ENCODE data around the gene DPH1. TPM values are rescaled to one million over a fixed set of nuclear protein-coding genes. Genes with fewer than 3 reads are reported as not detected.

The DPH1 gene
- total and polyA plus RNA-seq, 4 donors: 9.8 to 24.6 (median 19.4) TPM

DNA sequence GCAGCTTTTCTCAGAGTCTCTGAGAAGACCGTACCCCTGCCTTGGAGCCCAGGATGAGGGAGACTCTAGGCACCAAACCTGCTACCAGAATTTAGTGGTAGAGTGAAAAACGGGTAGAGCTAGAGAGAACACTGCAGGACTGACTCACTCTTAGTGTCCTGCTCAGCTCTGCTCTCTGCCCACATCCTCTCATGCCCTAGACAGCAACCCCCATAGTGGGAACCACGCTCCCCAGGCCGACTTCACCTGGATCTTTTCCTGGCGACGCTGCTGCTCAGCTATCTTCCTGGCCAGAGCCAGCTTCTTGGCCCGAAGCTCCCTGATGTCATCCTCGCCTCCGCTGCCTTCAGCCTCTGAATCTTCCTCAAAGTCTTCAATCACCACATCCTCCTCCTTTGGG lies 51.6 kb downstream of the DPH1 start (continued):
- TF ChIP-seq, protein P1, sequence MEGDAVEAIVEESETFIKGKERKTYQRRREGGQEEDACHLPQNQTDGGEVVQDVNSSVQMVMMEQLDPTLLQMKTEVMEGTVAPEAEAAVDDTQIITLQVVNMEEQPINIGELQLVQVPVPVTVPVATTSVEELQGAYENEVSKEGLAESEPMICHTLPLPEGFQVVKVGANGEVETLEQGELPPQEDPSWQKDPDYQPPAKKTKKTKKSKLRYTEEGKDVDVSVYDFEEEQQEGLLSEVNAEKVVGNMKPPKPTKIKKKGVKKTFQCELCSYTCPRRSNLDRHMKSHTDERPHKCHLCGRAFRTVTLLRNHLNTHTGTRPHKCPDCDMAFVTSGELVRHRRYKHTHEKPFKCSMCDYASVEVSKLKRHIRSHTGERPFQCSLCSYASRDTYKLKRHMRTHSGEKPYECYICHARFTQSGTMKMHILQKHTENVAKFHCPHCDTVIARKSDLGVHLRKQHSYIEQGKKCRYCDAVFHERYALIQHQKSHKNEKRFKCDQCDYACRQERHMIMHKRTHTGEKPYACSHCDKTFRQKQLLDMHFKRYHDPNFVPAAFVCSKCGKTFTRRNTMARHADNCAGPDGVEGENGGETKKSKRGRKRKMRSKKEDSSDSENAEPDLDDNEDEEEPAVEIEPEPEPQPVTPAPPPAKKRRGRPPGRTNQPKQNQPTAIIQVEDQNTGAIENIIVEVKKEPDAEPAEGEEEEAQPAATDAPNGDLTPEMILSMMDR (IDR thresholded peaks at IDR 0.05; ENCODE audit: low read depth, low read length, missing input control): no peak
- TF ChIP-seq EGR1 (IDR thresholded peaks at IDR 0.05; ENCODE audit: low read depth in 2 of 2) (no peak), TAF1 (conservative IDR thresholded peaks at IDR 0.05) (no peak), HNF4G (IDR thresholded peaks at IDR 0.05) (no peak)

DNA sequence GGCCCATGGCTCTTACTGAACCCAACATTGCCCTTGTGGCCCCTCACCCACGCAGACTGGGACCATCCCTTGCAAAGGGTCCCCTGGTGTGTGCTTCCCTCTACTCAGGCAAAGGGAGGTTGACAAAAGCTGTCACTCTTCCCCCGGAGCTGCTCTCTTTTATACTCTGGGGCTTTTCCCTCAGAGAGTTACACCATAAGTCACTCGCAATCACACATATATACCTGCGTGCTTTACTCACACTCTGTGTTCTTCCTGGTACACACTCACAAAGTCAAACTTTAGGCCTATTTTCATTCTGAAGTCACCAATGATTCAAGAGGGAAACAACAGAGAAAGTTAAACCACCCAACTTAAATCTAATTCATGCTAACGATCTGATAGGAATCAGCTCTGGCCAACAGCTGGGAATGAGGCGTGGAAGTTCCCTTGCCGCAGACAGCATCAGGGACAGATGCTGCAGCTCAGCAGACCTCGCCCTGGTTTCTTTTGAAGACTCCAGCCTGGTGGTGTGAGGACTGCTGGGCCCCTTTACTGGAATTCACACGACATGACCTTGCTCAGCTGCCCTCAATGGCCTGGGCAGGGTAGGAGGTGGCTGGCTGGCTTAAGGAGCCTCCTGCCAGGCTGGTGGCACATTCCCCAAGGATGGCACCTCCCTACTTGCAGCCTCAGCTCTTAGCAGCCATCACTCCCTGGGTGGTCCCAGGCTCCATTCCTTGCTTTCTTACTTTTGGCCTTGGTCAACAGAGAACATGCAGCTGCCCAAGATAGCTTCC lies 52.2 kb downstream of the DPH1 start:
- DNase-seq (ENCODE audit: low spot score): no peak
- peaks cover 2 to 9% (median 6%) of the 10 kb centered on the region in 4 donors for H3K36me3 ChIP-seq (ENCODE audit: control insufficient read depth in 4 of 4, insufficient read depth in 3 of 4, low read depth in 1 of 4, low read length in 3 of 4)
- whole genome bisulfite sequencing: 90% methylated on average over 9 of the region's 9 CpGs
- no peak overlapping the region for H3K9ac ChIP-seq (ENCODE audit: low read depth in 1 of 2, low read length in 2 of 2)
- H3K4me3 ChIP-seq (ENCODE audit: low read depth in 1 of 3, low read length in 3 of 3): no peak overlapping the region
- H3K9me3 ChIP-seq (ENCODE audit: control insufficient read depth in 4 of 4, low read length in 3 of 4): no peaks in the 10 kb centered on the region
- no peak overlapping the region for H3K27ac ChIP-seq (ENCODE audit: low read depth in 1 of 2, low read length in 2 of 2)
- TF ChIP-seq, protein P1 (IDR thresholded peaks at IDR 0.05; ENCODE audit: low read depth, low read length, missing input control): no peak
- TF ChIP-seq FOXA1 (IDR thresholded peaks at IDR 0.05): no peak
- TF ChIP-seq, protein P2, sequence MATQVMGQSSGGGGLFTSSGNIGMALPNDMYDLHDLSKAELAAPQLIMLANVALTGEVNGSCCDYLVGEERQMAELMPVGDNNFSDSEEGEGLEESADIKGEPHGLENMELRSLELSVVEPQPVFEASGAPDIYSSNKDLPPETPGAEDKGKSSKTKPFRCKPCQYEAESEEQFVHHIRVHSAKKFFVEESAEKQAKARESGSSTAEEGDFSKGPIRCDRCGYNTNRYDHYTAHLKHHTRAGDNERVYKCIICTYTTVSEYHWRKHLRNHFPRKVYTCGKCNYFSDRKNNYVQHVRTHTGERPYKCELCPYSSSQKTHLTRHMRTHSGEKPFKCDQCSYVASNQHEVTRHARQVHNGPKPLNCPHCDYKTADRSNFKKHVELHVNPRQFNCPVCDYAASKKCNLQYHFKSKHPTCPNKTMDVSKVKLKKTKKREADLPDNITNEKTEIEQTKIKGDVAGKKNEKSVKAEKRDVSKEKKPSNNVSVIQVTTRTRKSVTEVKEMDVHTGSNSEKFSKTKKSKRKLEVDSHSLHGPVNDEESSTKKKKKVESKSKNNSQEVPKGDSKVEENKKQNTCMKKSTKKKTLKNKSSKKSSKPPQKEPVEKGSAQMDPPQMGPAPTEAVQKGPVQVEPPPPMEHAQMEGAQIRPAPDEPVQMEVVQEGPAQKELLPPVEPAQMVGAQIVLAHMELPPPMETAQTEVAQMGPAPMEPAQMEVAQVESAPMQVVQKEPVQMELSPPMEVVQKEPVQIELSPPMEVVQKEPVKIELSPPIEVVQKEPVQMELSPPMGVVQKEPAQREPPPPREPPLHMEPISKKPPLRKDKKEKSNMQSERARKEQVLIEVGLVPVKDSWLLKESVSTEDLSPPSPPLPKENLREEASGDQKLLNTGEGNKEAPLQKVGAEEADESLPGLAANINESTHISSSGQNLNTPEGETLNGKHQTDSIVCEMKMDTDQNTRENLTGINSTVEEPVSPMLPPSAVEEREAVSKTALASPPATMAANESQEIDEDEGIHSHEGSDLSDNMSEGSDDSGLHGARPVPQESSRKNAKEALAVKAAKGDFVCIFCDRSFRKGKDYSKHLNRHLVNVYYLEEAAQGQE (IDR thresholded peaks at IDR 0.05): no peak
- no peak for TF ChIP-seq JUND (IDR thresholded peaks at IDR 0.05)
- TF ChIP-seq HNF4G (IDR thresholded peaks at IDR 0.05): no peak
- TF ChIP-seq, protein P3, sequence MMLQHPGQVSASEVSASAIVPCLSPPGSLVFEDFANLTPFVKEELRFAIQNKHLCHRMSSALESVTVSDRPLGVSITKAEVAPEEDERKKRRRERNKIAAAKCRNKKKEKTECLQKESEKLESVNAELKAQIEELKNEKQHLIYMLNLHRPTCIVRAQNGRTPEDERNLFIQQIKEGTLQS (IDR thresholded peaks at IDR 0.05): no peak
- TF ChIP-seq, protein P4, sequence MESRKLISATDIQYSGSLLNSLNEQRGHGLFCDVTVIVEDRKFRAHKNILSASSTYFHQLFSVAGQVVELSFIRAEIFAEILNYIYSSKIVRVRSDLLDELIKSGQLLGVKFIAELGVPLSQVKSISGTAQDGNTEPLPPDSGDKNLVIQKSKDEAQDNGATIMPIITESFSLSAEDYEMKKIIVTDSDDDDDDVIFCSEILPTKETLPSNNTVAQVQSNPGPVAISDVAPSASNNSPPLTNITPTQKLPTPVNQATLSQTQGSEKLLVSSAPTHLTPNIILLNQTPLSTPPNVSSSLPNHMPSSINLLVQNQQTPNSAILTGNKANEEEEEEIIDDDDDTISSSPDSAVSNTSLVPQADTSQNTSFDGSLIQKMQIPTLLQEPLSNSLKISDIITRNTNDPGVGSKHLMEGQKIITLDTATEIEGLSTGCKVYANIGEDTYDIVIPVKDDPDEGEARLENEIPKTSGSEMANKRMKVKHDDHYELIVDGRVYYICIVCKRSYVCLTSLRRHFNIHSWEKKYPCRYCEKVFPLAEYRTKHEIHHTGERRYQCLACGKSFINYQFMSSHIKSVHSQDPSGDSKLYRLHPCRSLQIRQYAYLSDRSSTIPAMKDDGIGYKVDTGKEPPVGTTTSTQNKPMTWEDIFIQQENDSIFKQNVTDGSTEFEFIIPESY (IDR thresholded peaks at IDR 0.05): no peak
- TF ChIP-seq NR2F2 (IDR thresholded peaks at IDR 0.05): no peak
- no peaks in the 10 kb centered on the region for H3K27me3 ChIP-seq (ENCODE audit: control insufficient read depth in 4 of 4, insufficient read depth in 4 of 4, low read length in 3 of 4)
- peaks cover 0 to 11% (median 5%) of the 10 kb centered on the region in 4 donors for H3K4me1 ChIP-seq (ENCODE audit: control insufficient read depth in 4 of 4, insufficient read depth in 4 of 4, low read length in 3 of 4)

Data from liver (tissue), 9 donors.